Colonic mucosa (tissue), 4 donors: ENCODE measurements around the gene PIK3C3. TPM values are rescaled to one million over a fixed set of nuclear protein-coding genes. Genes with fewer than 3 reads are reported as not detected.

Experiments
- DNase-seq: peaks from one replicate; pipeline ENCODE4 v3.0.0-alpha.2; 2020
- H3K27ac ChIP-seq: fragments of 200-600 bp; one replicate; pipeline ENCODE4 v1.8.0; 2021
- H3K27me3 ChIP-seq: fragments of 200-600 bp; one replicate; pipeline ENCODE4 v1.8.0; 2021
- H3K36me3 ChIP-seq: fragments of 200-600 bp; one replicate; pipeline ENCODE4 v1.8.0; 2021
- H3K4me1 ChIP-seq: fragments of 200-600 bp; one replicate; pipeline ENCODE4 v1.8.0; 2021; ENCODE audit warnings: mild to moderate bottlenecking
- H3K4me3 ChIP-seq: fragments of 200-600 bp; one replicate; pipeline ENCODE4 v1.8.0; 2021
- H3K9ac ChIP-seq, 2 donors: one replicate each; pipeline ENCODE4 v1.7.0; 2013; ENCODE audit warnings: control low read depth in 2 of 2, low read depth in 2 of 2, low read length in 2 of 2
- H3K9me3 ChIP-seq: fragments of 200-600 bp; one replicate; pipeline ENCODE4 v1.8.0; 2021
- intact Hi-C: fragments of 100-400 bp; cut with DNase I; formaldehyde crosslinking; loops from one replicate; pipeline ENCODE4 v1.14.1; 2022
- total RNA-seq, 2 donors: library from RNA; stranded (reverse); fragmentation: NEBNext Ultra II Directional in 1 of 2; extraction: Animal tissue kit (Norgen Biotek cat#: 25700) in 1 of 2; gene quantifications; one replicate each; pipeline ENCODE4 v1.2.1, GENCODE V29; 2021
- TF ChIP-seq, protein P1 (sequence below): fragments of 200-600 bp; IDR thresholded peaks from one replicate; pipeline ENCODE4 v1.8.0; 2022; ENCODE audit warnings: antibody characterized with exemption, mild to moderate bottlenecking
- donor health status: healthy.
- donor health status: DM: no; HTN: no; CAD: no.
- donor health status: DM: no; HTN: no; CAD: no.

Gene PIK3C3
- total RNA-seq, 2 donors from 2014 or later, result 32.0 to 40.3 TPM

DNA sequence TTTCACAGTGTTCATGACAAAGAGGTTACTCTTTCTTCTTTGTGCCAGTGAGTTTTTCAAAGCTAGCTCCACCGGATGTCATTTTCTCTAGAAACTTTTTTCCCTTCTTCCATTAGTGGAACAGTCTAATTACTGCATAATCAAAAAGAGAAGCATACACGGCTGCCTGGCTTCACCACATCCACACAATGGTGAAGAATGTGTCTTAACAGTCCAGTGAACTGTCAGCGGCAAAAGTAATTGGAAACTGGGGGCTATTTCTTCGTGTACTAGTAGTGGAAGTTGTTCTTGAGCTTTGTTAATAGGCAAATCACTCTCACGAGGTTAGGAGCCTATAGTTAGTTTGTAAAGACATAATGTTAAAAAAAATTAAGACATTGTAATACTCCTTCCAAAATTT lies 32.9 kb upstream of the PIK3C3 start:
- intact Hi-C loops, result no loop called here
- TF ChIP-seq, protein P1, sequence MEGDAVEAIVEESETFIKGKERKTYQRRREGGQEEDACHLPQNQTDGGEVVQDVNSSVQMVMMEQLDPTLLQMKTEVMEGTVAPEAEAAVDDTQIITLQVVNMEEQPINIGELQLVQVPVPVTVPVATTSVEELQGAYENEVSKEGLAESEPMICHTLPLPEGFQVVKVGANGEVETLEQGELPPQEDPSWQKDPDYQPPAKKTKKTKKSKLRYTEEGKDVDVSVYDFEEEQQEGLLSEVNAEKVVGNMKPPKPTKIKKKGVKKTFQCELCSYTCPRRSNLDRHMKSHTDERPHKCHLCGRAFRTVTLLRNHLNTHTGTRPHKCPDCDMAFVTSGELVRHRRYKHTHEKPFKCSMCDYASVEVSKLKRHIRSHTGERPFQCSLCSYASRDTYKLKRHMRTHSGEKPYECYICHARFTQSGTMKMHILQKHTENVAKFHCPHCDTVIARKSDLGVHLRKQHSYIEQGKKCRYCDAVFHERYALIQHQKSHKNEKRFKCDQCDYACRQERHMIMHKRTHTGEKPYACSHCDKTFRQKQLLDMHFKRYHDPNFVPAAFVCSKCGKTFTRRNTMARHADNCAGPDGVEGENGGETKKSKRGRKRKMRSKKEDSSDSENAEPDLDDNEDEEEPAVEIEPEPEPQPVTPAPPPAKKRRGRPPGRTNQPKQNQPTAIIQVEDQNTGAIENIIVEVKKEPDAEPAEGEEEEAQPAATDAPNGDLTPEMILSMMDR, result no peak
- Histone ChIP-seq H3K4me1 (no peaks in the 10 kb centered on the region), H3K27me3 (no peaks in the 10 kb centered on the region), H3K9me3 (no peaks in the 10 kb centered on the region), H3K4me3 (no peak overlapping the region), H3K27ac (no peak overlapping the region), H3K36me3 (no peaks in the 10 kb centered on the region), H3K9ac (no peak overlapping the region)
- no peak for DNase-seq

DNA sequence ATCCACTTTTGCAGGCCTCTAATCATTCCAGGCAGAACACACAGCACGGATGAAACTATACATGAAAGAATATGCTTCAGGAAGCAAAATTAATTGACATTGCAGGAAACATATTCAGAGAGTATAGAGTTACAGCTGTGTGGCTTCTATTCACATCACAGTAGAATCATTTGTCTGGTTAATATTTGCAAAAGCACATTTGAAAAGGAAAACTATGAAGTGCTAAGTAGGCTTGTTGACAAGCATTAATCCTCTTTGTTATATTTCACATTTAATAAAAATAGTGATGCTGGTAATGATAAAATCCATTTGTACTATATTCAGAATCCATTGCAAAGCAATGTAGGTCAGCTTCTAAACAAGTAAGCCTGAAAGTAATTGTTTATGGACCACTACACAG lies 32.2 kb upstream of the PIK3C3 start:
- Histone ChIP-seq H3K9ac (no peak overlapping the region), H3K4me1 (no peaks in the 10 kb centered on the region), H3K27me3 (no peaks in the 10 kb centered on the region), H3K27ac (no peak overlapping the region), H3K4me3 (no peak overlapping the region), H3K36me3 (no peaks in the 10 kb centered on the region), H3K9me3 (no peaks in the 10 kb centered on the region)
- TF ChIP-seq, protein P1, result no peak
- DNase-seq, result no peak
- intact Hi-C loops, result no loop called here

DNA sequence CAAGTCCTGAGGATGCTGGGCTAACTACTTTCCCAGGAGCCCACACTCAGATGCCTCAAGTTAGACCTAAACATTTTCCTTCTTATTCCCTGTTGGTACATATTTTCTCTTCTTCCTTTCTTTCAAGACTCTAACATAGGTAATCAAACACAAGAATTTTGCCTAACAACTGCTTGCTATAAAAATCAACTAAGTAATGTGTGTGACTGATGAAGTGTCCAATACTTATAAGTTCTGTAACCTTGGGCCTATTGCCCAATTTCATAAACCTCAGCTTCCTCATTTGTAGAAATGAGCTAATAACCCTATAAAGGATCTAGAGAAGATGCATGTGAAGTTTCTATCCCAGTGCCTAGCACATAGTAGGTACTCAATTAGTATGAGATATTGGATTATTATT lies 31.6 kb upstream of the PIK3C3 start:
- Histone ChIP-seq H3K27ac (no peak overlapping the region), H3K4me3 (no peak overlapping the region), H3K9ac (no peak overlapping the region), H3K36me3 (no peaks in the 10 kb centered on the region), H3K9me3 (no peaks in the 10 kb centered on the region), H3K4me1 (no peaks in the 10 kb centered on the region), H3K27me3 (no peaks in the 10 kb centered on the region)
- intact Hi-C loops, result no loop called here
- no peak for DNase-seq
- TF ChIP-seq, protein P1, result no peak

DNA sequence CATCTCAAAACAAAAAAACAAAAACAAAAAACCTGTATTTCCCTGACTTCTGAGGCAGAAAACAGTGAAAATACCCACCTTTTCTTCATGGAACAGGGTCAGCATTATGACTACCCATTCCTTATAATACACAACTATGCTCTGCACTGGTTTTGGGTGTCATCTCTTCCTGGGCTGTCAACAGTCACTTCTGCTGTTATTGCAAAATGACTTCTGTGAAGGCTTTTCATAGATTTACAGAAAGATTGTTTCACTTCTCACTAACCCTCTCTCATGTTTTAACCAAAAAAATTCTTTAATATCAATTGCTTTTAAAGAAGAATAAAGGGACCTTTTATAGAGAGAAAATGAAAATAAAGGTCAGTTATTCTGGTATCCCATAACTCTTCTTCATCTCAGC lies 26.5 kb upstream of the PIK3C3 start:
- Histone ChIP-seq H3K4me3 (no peak overlapping the region), H3K9me3 (no peaks in the 10 kb centered on the region), H3K27ac (no peak overlapping the region), H3K4me1 (no peaks in the 10 kb centered on the region), H3K9ac (no peak overlapping the region), H3K27me3 (no peaks in the 10 kb centered on the region), H3K36me3 (no peaks in the 10 kb centered on the region)
- intact Hi-C loops, result no loop called here
- DNase-seq, result no peak
- TF ChIP-seq, protein P1, result no peak

DNA sequence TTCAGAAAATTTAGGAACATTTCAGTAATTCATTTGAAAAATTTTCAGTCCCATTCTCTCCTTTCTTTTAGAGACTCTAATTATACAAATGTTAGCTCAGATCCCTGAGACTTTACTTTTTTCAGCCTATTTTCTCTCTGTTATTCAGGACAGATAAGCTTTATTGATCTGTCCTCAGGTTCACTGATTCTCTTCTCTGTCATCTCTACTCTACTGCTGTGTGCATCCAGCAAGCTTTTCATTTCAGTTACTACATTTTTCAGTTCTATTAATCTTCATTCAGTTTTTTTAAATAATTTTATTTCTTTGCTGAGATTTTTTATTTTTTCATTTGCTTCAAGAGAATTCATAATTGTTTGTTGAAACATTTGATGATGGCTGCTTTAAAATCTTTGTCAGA lies 22.1 kb upstream of the PIK3C3 start:
- H3K4me3 ChIP-seq, result no peak overlapping the region
- no peaks in the 10 kb centered on the region for H3K27me3 ChIP-seq
- intact Hi-C loops, result no loop called here
- DNase-seq, result no peak
- no peak overlapping the region for H3K9ac ChIP-seq
- no peaks in the 10 kb centered on the region for H3K9me3 ChIP-seq
- H3K27ac ChIP-seq, result no peak overlapping the region
- H3K36me3 ChIP-seq, result no peaks in the 10 kb centered on the region
- TF ChIP-seq, protein P1, result no peak
- H3K4me1 ChIP-seq, result no peaks in the 10 kb centered on the region

DNA sequence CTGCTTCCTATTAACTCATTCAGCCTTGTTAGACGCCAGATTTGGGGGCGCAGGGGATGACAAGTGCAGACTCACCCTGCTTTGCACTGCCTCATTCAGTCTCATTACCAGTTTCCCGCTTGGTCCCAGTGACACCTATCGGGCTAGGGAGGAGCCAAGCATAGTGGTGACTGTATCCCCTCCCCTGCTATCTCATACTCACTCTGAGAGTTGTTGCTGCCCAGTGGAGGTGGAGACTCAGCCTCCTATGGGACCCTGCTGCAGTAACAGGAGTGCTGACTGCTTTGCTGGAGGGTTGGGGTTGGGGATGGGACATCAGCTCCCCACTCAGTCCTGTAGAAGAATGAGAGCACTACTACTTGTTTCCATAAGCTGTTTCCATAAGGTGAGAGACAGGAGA lies 21.3 kb upstream of the PIK3C3 start:
- intact Hi-C loops, result no loop called here
- Histone ChIP-seq H3K27ac (no peak overlapping the region), H3K36me3 (no peaks in the 10 kb centered on the region), H3K9me3 (no peaks in the 10 kb centered on the region), H3K4me1 (no peaks in the 10 kb centered on the region), H3K4me3 (no peak overlapping the region), H3K9ac (no peak overlapping the region), H3K27me3 (no peaks in the 10 kb centered on the region)
- TF ChIP-seq, protein P1, result no peak
- DNase-seq, result no peak
